ENCODE data around the gene SLC7A8.

SLC7A8 gene

DNA sequence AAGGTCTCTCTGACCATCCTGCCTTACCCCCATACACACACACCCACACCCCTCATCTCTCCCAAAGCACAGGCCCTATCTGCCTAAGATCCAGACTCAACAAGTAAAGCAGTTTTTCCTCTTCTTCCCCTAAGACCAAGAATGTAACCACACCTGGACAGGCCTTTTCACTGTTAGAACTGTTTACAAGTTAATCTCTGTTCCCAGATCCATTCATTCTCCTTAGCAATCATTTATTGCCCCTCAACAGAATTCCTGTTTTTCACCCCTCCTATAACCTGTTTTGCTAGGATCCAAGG is 76.8 kb downstream of the SLC7A8 start:
- ATAC-seq (ENCODE audit: insufficient read depth, low read depth) (no peak), DNase-seq (no peak)
- H3K9me3 ChIP-seq (ENCODE audit: insufficient read depth, low read length, severe bottlenecking) = no peaks in the 10 kb centered on the region
- peaks cover 23% of the 10 kb centered on the region for H3K27me3 ChIP-seq (ENCODE audit: insufficient read depth, low read length, poor library complexity)
- H3K4me3 ChIP-seq (ENCODE audit: low read depth in 1 of 2, low read length in 2 of 2) = no peak overlapping the region
- no peaks in the 10 kb centered on the region for H3K4me1 ChIP-seq (ENCODE audit: insufficient read depth, low read length)
- no peak overlapping the region for H3K4me2 ChIP-seq (ENCODE audit: insufficient read depth, low read length)
- no peaks in the 10 kb centered on the region for H4K20me1 ChIP-seq (ENCODE audit: insufficient read depth, low read length)
- H3K36me3 ChIP-seq (ENCODE audit: insufficient read depth, low read length) = no peaks in the 10 kb centered on the region
- TF ChIP-seq EZH2 (IDR thresholded peaks at IDR 0.05; ENCODE audit: borderline replicate concordance, low read depth, low read length, severe bottlenecking) = no peak
- TF ChIP-seq, protein P1, sequence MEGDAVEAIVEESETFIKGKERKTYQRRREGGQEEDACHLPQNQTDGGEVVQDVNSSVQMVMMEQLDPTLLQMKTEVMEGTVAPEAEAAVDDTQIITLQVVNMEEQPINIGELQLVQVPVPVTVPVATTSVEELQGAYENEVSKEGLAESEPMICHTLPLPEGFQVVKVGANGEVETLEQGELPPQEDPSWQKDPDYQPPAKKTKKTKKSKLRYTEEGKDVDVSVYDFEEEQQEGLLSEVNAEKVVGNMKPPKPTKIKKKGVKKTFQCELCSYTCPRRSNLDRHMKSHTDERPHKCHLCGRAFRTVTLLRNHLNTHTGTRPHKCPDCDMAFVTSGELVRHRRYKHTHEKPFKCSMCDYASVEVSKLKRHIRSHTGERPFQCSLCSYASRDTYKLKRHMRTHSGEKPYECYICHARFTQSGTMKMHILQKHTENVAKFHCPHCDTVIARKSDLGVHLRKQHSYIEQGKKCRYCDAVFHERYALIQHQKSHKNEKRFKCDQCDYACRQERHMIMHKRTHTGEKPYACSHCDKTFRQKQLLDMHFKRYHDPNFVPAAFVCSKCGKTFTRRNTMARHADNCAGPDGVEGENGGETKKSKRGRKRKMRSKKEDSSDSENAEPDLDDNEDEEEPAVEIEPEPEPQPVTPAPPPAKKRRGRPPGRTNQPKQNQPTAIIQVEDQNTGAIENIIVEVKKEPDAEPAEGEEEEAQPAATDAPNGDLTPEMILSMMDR (IDR thresholded peaks at IDR 0.05; ENCODE audit: borderline replicate concordance, extremely low read depth, low read length, poor library complexity, severe bottlenecking) = no peak
- no peak overlapping the region for H2AFZ ChIP-seq (ENCODE audit: low read depth, low read length)
- H3K9ac ChIP-seq (ENCODE audit: low read depth, low read length) = no peak overlapping the region
- H3K79me2 ChIP-seq (ENCODE audit: insufficient read depth, low read length) = no peaks in the 10 kb centered on the region
- no peak overlapping the region for H3K27ac ChIP-seq (ENCODE audit: low read length)

DNA sequence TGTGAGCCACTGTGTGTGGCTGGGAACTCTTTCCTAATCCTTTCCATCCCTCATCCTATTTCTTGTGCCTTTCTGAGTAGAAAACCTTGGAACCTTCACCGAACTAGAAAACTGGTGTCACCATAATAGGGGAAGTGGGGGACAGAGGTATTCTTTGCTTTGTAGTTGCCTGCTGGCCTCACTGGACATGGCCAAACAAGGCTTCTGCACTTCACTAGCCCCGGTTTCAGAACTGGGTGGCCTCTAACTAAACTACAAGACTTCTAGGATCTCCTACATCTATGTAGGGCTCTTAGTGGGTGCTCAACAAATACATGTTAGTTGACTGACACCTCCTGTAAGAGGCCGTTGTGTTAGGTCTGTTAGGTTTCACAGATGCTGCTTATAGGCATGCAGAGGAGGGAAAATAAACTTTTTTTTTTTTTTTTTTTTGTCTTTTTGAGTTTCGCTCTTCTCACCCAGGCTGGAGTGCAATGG is 78.1 kb downstream of the SLC7A8 start:
- no peak for DNase-seq
- Histone ChIP-seq H3K79me2 (ENCODE audit: insufficient read depth, low read length) (no peaks in the 10 kb centered on the region), H3K4me2 (ENCODE audit: insufficient read depth, low read length) (no peak overlapping the region), H3K36me3 (ENCODE audit: insufficient read depth, low read length) (no peaks in the 10 kb centered on the region), H4K20me1 (ENCODE audit: insufficient read depth, low read length) (no peaks in the 10 kb centered on the region), H3K27me3 (ENCODE audit: insufficient read depth, low read length, poor library complexity) (peaks cover 14% of the 10 kb centered on the region), H3K4me1 (ENCODE audit: insufficient read depth, low read length) (no peaks in the 10 kb centered on the region), H3K9ac (ENCODE audit: low read depth, low read length) (no peak overlapping the region), H3K4me3 (ENCODE audit: low read depth in 1 of 2, low read length in 2 of 2) (no peak overlapping the region), H2AFZ (ENCODE audit: low read depth, low read length) (no peak overlapping the region), H3K9me3 (ENCODE audit: insufficient read depth, low read length, severe bottlenecking) (no peaks in the 10 kb centered on the region), H3K27ac (ENCODE audit: low read length) (no peak overlapping the region)
- TF ChIP-seq EZH2 (IDR thresholded peaks at IDR 0.05; ENCODE audit: borderline replicate concordance, low read depth, low read length, severe bottlenecking) = no peak
- TF ChIP-seq, protein P1 (IDR thresholded peaks at IDR 0.05; ENCODE audit: borderline replicate concordance, extremely low read depth, low read length, poor library complexity, severe bottlenecking) = no peak
- ATAC-seq (ENCODE audit: insufficient read depth, low read depth) = no peak

DNA sequence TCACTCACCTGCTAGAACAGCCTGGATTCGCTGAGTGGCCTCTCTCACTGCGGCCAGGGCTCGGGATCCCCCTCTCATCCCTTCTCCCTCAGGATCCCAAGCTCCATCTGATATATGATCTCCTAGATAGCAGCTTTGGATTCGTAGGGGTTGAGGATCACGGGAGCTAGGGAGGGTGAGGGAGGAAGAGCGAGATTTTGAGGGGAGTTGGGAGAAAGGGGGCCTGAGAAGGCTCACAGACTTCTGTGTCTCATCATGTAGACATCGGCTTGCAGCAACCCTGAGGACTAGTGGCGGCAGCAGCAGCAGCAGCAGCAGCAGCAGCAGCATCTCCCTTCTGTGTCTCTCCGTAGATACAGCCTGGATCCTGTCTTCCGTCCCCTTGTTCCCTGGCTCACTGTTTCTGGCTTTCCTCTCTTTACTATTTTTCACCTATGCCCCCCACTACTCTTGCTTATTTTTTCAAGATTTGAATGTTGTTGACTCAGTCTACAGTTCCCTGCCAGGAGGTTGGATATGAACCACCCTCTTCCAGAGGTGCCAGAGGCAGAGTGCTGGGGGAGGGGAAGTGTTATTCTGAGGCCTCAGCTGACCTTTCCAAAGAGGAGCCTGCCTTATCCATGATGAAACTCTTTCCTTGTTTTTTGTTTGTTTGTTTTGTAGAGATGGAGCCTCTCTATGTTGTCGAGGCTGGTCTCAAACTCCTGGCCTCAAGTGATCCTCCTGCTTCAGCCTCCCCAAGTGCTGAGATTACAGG is 78.7 kb downstream of the SLC7A8 start, which contains the start of gene CIROP:
TSS of gene CIROP (minus strand) at position 399 of the 757 bp plus-strand sequence. CDS start at position 330, 69 bp downstream.
- Histone ChIP-seq H3K27ac (ENCODE audit: low read length) (no peak within 1 kb of the TSS), H3K36me3 (ENCODE audit: insufficient read depth, low read length) (no peaks in the 10 kb centered on the region), H3K79me2 (ENCODE audit: insufficient read depth, low read length) (no peaks in the 10 kb centered on the region), H3K4me1 (ENCODE audit: insufficient read depth, low read length) (no peaks in the 10 kb centered on the region), H3K4me2 (ENCODE audit: insufficient read depth, low read length) (no peak within 1 kb of the TSS), H3K9me3 (ENCODE audit: insufficient read depth, low read length, severe bottlenecking) (no peaks in the 10 kb centered on the region), H2AFZ (ENCODE audit: low read depth, low read length) (no peak within 1 kb of the TSS), H4K20me1 (ENCODE audit: insufficient read depth, low read length) (no peaks in the 10 kb centered on the region), H3K27me3 (ENCODE audit: insufficient read depth, low read length, poor library complexity) (peaks cover 10% of the 10 kb centered on the region), H3K9ac (ENCODE audit: low read depth, low read length) (no peak within 1 kb of the TSS), H3K4me3 (ENCODE audit: low read depth in 1 of 2, low read length in 2 of 2) (no peak within 1 kb of the TSS)
- DNase-seq (no peak), ATAC-seq (ENCODE audit: insufficient read depth, low read depth) (no peak)
- TF ChIP-seq EZH2 (IDR thresholded peaks at IDR 0.05; ENCODE audit: borderline replicate concordance, low read depth, low read length, severe bottlenecking) = no peak
- TF ChIP-seq, protein P1 (IDR thresholded peaks at IDR 0.05; ENCODE audit: borderline replicate concordance, extremely low read depth, low read length, poor library complexity, severe bottlenecking) = no peak

Measured in DND-41 (cell line).